MM.1S (cell line): ENCODE measurements around the gene CLCF1.

Experiments
- DNase-seq: peaks from one replicate; pipeline ENCODE4 v3.0.0-alpha.2; 2015
- H2AFZ ChIP-seq: fragments of 300-600 bp; sonication (generic); 2 replicates; pipeline ENCODE4 v1.6.0; 2016; ENCODE audit warnings: antibody characterized with exemption, low read length
- H3F3A ChIP-seq: fragments of 300-600 bp; sonication (generic); 2 replicates; pipeline ENCODE4 v1.6.1; 2016; ENCODE audit warnings: mild to moderate bottlenecking, antibody characterized with exemption, low read length, moderate library complexity, mixed read lengths; ENCODE audit not compliant: insufficient read depth
- H3K27ac ChIP-seq: fragments of 300-600 bp; sonication (generic); 2 replicates; pipeline ENCODE4 v1.5.1; 2016; ENCODE audit warnings: mild to moderate bottlenecking, low read length
- H3K27me3 ChIP-seq: fragments of 300-600 bp; sonication (generic); replicated peaks from 2 replicates; pipeline ENCODE4 v1.6.0; 2016; ENCODE audit warnings: low read length; ENCODE audit not compliant: insufficient read depth
- H3K36me3 ChIP-seq: fragments of 300-600 bp; sonication (generic); replicated peaks from 2 replicates; pipeline ENCODE4 v1.6.1; 2016; ENCODE audit warnings: mild to moderate bottlenecking, low read length, mixed read lengths; ENCODE audit not compliant: insufficient read depth
- H3K4me1 ChIP-seq: fragments of 300-600 bp; sonication (generic); 2 replicates; pipeline ENCODE4 v1.6.1; 2016; ENCODE audit warnings: low read length, mixed read lengths
- H3K4me2 ChIP-seq: fragments of 300-600 bp; sonication (generic); 2 replicates; pipeline ENCODE4 v1.6.0; 2016; ENCODE audit warnings: low read depth, low read length
- H3K4me3 ChIP-seq: fragments of 300-600 bp; sonication (generic); 2 replicates; pipeline ENCODE4 v1.5.1; 2016; ENCODE audit warnings: low read length, mixed read lengths
- H3K79me2 ChIP-seq: fragments of 300-600 bp; sonication (generic); 2 replicates; pipeline ENCODE4 v1.6.1; 2016; ENCODE audit warnings: mixed run types, low read length, mixed read lengths
- H3K9ac ChIP-seq: fragments of 300-600 bp; sonication (generic); 2 replicates; pipeline ENCODE4 v1.6.1; 2016; ENCODE audit warnings: low read length, mixed read lengths
- H3K9me2 ChIP-seq: fragments of 300-600 bp; sonication (generic); replicated peaks from 2 replicates; pipeline ENCODE4 v1.6.1; 2016; ENCODE audit warnings: mild to moderate bottlenecking, low read length, mixed read lengths; ENCODE audit not compliant: insufficient read depth
- H3K9me3 ChIP-seq: fragments of 300-600 bp; sonication (generic); replicated peaks from 2 replicates; pipeline ENCODE4 v1.6.1; 2016; ENCODE audit warnings: mild to moderate bottlenecking, low read length, mixed read lengths; ENCODE audit not compliant: insufficient read depth
- H4K20me1 ChIP-seq: fragments of 300-600 bp; sonication (generic); 2 replicates; pipeline ENCODE4 v1.6.1; 2016; ENCODE audit warnings: mild to moderate bottlenecking, low read length, moderate library complexity, mixed read lengths; ENCODE audit not compliant: insufficient read depth
- CTCF ChIP-seq: fragments of 300-600 bp; sonication (generic); IDR thresholded peaks from 2 replicates; pipeline ENCODE4 v1.5.1; 2016; ENCODE audit warnings: antibody characterized with exemption, low read length, mixed read lengths
- EZH2 ChIP-seq: fragments of 300-600 bp; sonication (generic); optimal IDR thresholded peaks from 2 replicates; pipeline ENCODE3; 2017; ENCODE audit warnings: low read depth, mild to moderate bottlenecking, antibody characterized with exemption, low read length, mixed read lengths
- EZH2phosphoT487 ChIP-seq: fragments of 300-600 bp; sonication (generic); IDR thresholded peaks from 2 replicates; pipeline ENCODE4 v1.6.1; 2018; ENCODE audit warnings: antibody characterized with exemption, low read length

The CLCF1 gene

GRCh38 chr11:67368621-67369020, 4.8 kb downstream of the CLCF1 start:
- Histone ChIP-seq H3K9ac (no peak overlapping the region), H3F3A (peaks cover 4% of the 10 kb centered on the region; the same call in 1 of the 2 replicates), H3K79me2 (no peaks in the 10 kb centered on the region), H3K36me3 (no peaks in the 10 kb centered on the region), H3K9me2 (no peaks in the 10 kb centered on the region), H3K9me3 (no peaks in the 10 kb centered on the region), H3K4me3 (no peak overlapping the region), H4K20me1 (no peaks in the 10 kb centered on the region), H3K27ac (no peak overlapping the region), H3K4me2 (no peak overlapping the region), H3K27me3 (no peaks in the 10 kb centered on the region), H3K4me1 (no peaks in the 10 kb centered on the region), H2AFZ (no peak overlapping the region)
- TF ChIP-seq CTCF, result no peak
- no peak for TF ChIP-seq EZH2
- TF ChIP-seq EZH2phosphoT487, result no peak
- no peak for DNase-seq

GRCh38 chr11:67367761-67368227, 5.6 kb downstream of the CLCF1 start:
- Histone ChIP-seq H3K4me1 (no peaks in the 10 kb centered on the region), H3K9me2 (no peaks in the 10 kb centered on the region), H3K79me2 (no peaks in the 10 kb centered on the region), H3K27ac (no peak overlapping the region), H4K20me1 (no peaks in the 10 kb centered on the region), H3K9me3 (no peaks in the 10 kb centered on the region), H3K36me3 (no peaks in the 10 kb centered on the region), H3K9ac (no peak overlapping the region), H3K4me3 (no peak overlapping the region), H2AFZ (no peak overlapping the region), H3K4me2 (no peak overlapping the region), H3F3A (peaks cover 4% of the 10 kb centered on the region; the same call in 1 of the 2 replicates), H3K27me3 (no peaks in the 10 kb centered on the region)
- no peak for DNase-seq
- TF ChIP-seq CTCF (no peak), EZH2 (no peak), EZH2phosphoT487 (no peak)

GRCh38 chr11:67366961-67367760, 6.2 kb downstream of the CLCF1 start:
- Histone ChIP-seq H3K4me3 (no peak overlapping the region), H3K9ac (no peak overlapping the region), H3K79me2 (no peaks in the 10 kb centered on the region), H3K27me3 (no peaks in the 10 kb centered on the region), H3F3A (peaks cover 4% of the 10 kb centered on the region; the same call in 1 of the 2 replicates), H4K20me1 (no peaks in the 10 kb centered on the region), H3K9me3 (no peaks in the 10 kb centered on the region), H3K9me2 (no peaks in the 10 kb centered on the region), H3K36me3 (no peaks in the 10 kb centered on the region), H2AFZ (no peak overlapping the region), H3K4me2 (no peak overlapping the region), H3K4me1 (no peaks in the 10 kb centered on the region), H3K27ac (no peak overlapping the region)
- no peak for DNase-seq
- no peak for TF ChIP-seq EZH2
- no peak for TF ChIP-seq EZH2phosphoT487
- no peak for TF ChIP-seq CTCF
